ENCODE data around the gene BICD2.

BICD2 gene

GRCh38 chr9:92714787-92715487 is 49.7 kb downstream of the BICD2 start:
- DNase-seq (ENCODE audit: low read depth) = no peak

GRCh38 chr9:92714016-92714415 is 50.6 kb downstream of the BICD2 start:
- DNase-seq (ENCODE audit: low read depth) = no peak

- DNase-seq (ENCODE audit: low read depth) = no peak
These were observed 51.1 kb downstream of the BICD2 start for GRCh38 chr9:92713528-92713927.

- no peak for DNase-seq (ENCODE audit: low read depth)
These were observed 51.9 kb downstream of the BICD2 start for GRCh38 chr9:92712767-92713166.

GRCh38 chr9:92711844-92712243 is 52.8 kb downstream of the BICD2 start:
- DNase-seq (ENCODE audit: low read depth) = no peak

- no peak for DNase-seq (ENCODE audit: low read depth)
These were observed 53.5 kb downstream of the BICD2 start for GRCh38 chr9:92711146-92711545.

GRCh38 chr9:92710368-92710767 is 54.3 kb downstream of the BICD2 start:
- no peak for DNase-seq (ENCODE audit: low read depth)

GRCh38 chr9:92709954-92710353 is 54.7 kb downstream of the BICD2 start:
- no peak for DNase-seq (ENCODE audit: low read depth)

- no peak for DNase-seq (ENCODE audit: low read depth)
These were observed 55.4 kb downstream of the BICD2 start for GRCh38 chr9:92709240-92709639.

- no peak for DNase-seq (ENCODE audit: low read depth)
These were observed 57.1 kb downstream of the BICD2 start for GRCh38 chr9:92707530-92707929.

- DNase-seq (ENCODE audit: low read depth) = no peak
These were observed 58.3 kb downstream of the BICD2 start for GRCh38 chr9:92706218-92706940.

GRCh38 chr9:92704528-92704927 is 60.1 kb downstream of the BICD2 start:
- no peak for DNase-seq (ENCODE audit: low read depth)

GRCh38 chr9:92696619-92697018 is 68.0 kb downstream of the BICD2 start:
- DNase-seq (ENCODE audit: low read depth) = no peak

- no peak for DNase-seq (ENCODE audit: low read depth)
These were observed 77.7 kb downstream of the BICD2 start for GRCh38 chr9:92686954-92687353.

- no peak for DNase-seq (ENCODE audit: low read depth)
These were observed 79.6 kb downstream of the BICD2 start for GRCh38 chr9:92685022-92685421.

- DNase-seq (ENCODE audit: low read depth) = no peak
These were observed 82.4 kb downstream of the BICD2 start for GRCh38 chr9:92682269-92682668.

- DNase-seq (ENCODE audit: low read depth) = no peak
These were observed 84.2 kb downstream of the BICD2 start for GRCh38 chr9:92680166-92681119.

- no peak for DNase-seq (ENCODE audit: low read depth)
These were observed 85.0 kb downstream of the BICD2 start for GRCh38 chr9:92679413-92680165.

GRCh38 chr9:92671323-92671722 is 93.3 kb downstream of the BICD2 start:
- no peak for DNase-seq (ENCODE audit: low read depth)

GRCh38 chr9:92669890-92670708 is 94.5 kb downstream of the BICD2 start, which contains the start of gene IPPK:
Gene IPPK, minus strand, starts transcription at chr9:92670131. Its CDS starts 143 bp downstream, at chr9:92669988.
- DNase-seq (ENCODE audit: low read depth) = peak; percentile 94

GRCh38 chr9:92669527-92669889 is 95.1 kb downstream of the BICD2 start:
- DNase-seq (ENCODE audit: low read depth) = peak; percentile 5

Measured in stimulated activated CD8-positive, alpha-beta memory T cell treated with anti-CD3 and anti-CD28 coated beads, Interleukin-7, amount 100 ng/mL, for 24 hours (primary cell).